Measurements from ENCODE around the gene SLC10A7. TPM values are rescaled to one million over a fixed set of nuclear protein-coding genes. Genes with fewer than 3 reads are reported as not detected.

SLC10A7 gene
- total and polyA plus RNA-seq, 7 experiments from 2014 or later = 7.9 to 26.8 (median 15.0) TPM

DNA sequence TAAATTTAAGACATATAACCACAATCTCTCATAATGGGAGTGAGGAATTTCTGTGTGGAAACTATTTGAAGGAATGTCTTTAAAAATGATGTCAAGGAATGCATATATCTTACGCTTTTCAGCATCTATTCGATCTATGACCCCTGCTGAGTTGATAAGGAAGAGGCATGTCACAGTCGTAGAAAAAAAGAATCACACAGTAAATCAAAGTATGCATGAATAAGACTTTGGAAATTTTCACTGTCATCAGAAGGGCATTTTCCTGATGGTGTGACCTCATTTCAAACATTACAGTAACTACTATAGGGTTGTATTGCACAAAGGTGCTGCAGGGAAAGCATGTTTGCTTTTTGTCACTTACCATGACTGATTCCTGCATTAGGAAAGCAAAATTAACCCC lies 265.9 kb downstream of the SLC10A7 start:
- no peak overlapping the region for H3K27ac ChIP-seq (ENCODE audit: low read depth, low read length)
- Mint-ChIP-seq H3K27ac (no peak overlapping the region), H3K4me1 (no peaks in the 10 kb centered on the region), H3K36me3 (peaks cover 0 to 29% (median 11%) of the 10 kb centered on the region in 5 donors), H3K9me3 (no peaks in the 10 kb centered on the region), H3K4me3 (no peak overlapping the region), H3K27me3 (no peaks in the 10 kb centered on the region)
- DNase-seq (no peak), ATAC-seq (no peak)
- POLR2A ChIA-PET = no interaction called here
- peaks cover 0 to 3% (median 0%) of the 10 kb centered on the region in 3 experiments for H3K36me3 ChIP-seq (ENCODE audit: control insufficient read depth in 2 of 3, insufficient read depth in 3 of 3, low read length in 3 of 3)
- no peaks in the 10 kb centered on the region for H3K4me1 ChIP-seq (ENCODE audit: control insufficient read depth in 2 of 2, insufficient read depth in 2 of 2, low read length in 2 of 2)
- H3K27me3 ChIP-seq (ENCODE audit: control insufficient read depth in 2 of 2, insufficient read depth in 2 of 2, low read length in 2 of 2) = no peaks in the 10 kb centered on the region
- no peaks in the 10 kb centered on the region for H3K9me3 ChIP-seq (ENCODE audit: control insufficient read depth in 2 of 3, low read length in 3 of 3)
- no peak overlapping the region for H3K4me3 ChIP-seq (ENCODE audit: low read length)
- CTCF ChIA-PET = no interaction called here
- intact Hi-C loops (cut with micrococcal nuclease) = no loop called here

DNA sequence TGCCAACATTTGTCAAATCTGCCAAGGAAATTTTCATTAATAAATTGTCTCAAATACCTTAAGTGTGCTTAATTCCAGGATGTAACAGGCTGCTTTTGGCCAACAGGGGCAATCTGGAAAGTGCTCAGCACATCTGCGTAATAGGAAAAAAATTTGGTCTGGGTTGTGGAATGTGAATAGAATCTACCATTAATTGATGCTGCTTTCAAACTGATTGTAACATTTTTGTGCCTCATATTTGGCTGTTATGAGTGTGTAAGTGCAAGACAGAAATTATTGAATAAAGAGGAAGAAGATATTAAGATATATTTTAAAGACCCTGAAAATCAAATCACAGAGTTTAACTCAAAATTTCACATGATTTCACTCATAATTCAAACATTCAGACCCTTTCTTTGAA lies 266.3 kb downstream of the SLC10A7 start:
- H3K4me1 ChIP-seq (ENCODE audit: control insufficient read depth in 2 of 2, insufficient read depth in 2 of 2, low read length in 2 of 2) = no peaks in the 10 kb centered on the region
- Mint-ChIP-seq H3K4me1 (no peaks in the 10 kb centered on the region), H3K27me3 (no peaks in the 10 kb centered on the region), H3K9me3 (no peaks in the 10 kb centered on the region), H3K4me3 (no peak overlapping the region), H3K36me3 (peaks cover under 1 to 28% (median 11%) of the 10 kb centered on the region in 5 donors), H3K27ac (no peak overlapping the region)
- H3K9me3 ChIP-seq (ENCODE audit: control insufficient read depth in 2 of 3, low read length in 3 of 3) = no peaks in the 10 kb centered on the region
- no peak overlapping the region for H3K27ac ChIP-seq (ENCODE audit: low read depth, low read length)
- no peak overlapping the region for H3K4me3 ChIP-seq (ENCODE audit: low read length)
- H3K27me3 ChIP-seq (ENCODE audit: control insufficient read depth in 2 of 2, insufficient read depth in 2 of 2, low read length in 2 of 2) = no peaks in the 10 kb centered on the region
- ATAC-seq = no peak
- ChIA-PET POLR2A (no interaction called here), CTCF (no interaction called here)
- DNase-seq = no peak
- peaks cover 0 to 3% (median 0%) of the 10 kb centered on the region in 3 experiments for H3K36me3 ChIP-seq (ENCODE audit: control insufficient read depth in 2 of 3, insufficient read depth in 3 of 3, low read length in 3 of 3)
- intact Hi-C loops (cut with micrococcal nuclease) = no loop called here

DNA sequence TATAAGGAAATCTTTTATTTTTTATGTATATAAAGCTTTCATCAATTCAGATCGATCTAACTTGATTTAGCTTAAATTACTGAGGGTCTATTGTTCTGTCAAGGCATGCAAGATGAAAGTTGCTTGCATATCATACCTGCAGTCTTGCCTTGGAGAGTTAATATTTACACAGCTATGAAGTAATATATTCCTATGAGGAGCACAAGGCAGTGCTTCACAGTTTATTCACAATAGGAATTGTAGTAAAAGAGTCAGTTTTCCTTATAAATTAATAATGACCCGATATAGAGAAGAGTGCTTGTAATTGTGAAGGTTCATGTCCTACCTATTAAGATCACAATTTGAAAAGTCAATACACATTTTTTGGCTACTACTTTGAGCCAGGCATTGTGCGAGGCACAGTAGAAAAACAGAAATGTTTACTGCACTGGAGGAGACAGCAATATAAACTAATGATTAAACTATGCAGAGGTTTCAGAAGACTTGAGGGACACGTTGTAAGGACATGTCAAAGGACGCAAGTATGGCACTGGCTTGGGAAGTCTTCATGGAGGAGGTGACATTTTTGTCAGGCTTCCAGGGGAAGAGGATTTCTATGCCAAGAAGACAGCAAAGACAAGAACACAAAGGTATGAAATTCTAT lies 268.6 kb downstream of the SLC10A7 start:
- Mint-ChIP-seq H3K9me3 (no peaks in the 10 kb centered on the region), H3K4me1 (no peaks in the 10 kb centered on the region), H3K27me3 (no peaks in the 10 kb centered on the region), H3K4me3 (no peak overlapping the region), H3K27ac (peak overlapping the region in 1 of 9 donors; percentile 12), H3K36me3 (peaks cover 2 to 17% (median 3%) of the 10 kb centered on the region in 5 donors)
- H3K27ac ChIP-seq (ENCODE audit: low read depth, low read length) = no peak overlapping the region
- DNase-seq = no peak
- H3K36me3 ChIP-seq (ENCODE audit: control insufficient read depth in 2 of 3, insufficient read depth in 3 of 3, low read length in 3 of 3) = peaks cover 0 to 3% (median 0%) of the 10 kb centered on the region in 3 experiments
- H3K27me3 ChIP-seq (ENCODE audit: control insufficient read depth in 2 of 2, insufficient read depth in 2 of 2, low read length in 2 of 2) = no peaks in the 10 kb centered on the region
- CTCF ChIA-PET = no interaction called here
- no peak for ATAC-seq
- H3K4me3 ChIP-seq (ENCODE audit: low read length) = no peak overlapping the region
- H3K4me1 ChIP-seq (ENCODE audit: control insufficient read depth in 2 of 2, insufficient read depth in 2 of 2, low read length in 2 of 2) = no peaks in the 10 kb centered on the region
- intact Hi-C loops (cut with micrococcal nuclease) = no loop called here
- POLR2A ChIA-PET = no interaction called here
- no peaks in the 10 kb centered on the region for H3K9me3 ChIP-seq (ENCODE audit: control insufficient read depth in 2 of 3, low read length in 3 of 3)

DNA sequence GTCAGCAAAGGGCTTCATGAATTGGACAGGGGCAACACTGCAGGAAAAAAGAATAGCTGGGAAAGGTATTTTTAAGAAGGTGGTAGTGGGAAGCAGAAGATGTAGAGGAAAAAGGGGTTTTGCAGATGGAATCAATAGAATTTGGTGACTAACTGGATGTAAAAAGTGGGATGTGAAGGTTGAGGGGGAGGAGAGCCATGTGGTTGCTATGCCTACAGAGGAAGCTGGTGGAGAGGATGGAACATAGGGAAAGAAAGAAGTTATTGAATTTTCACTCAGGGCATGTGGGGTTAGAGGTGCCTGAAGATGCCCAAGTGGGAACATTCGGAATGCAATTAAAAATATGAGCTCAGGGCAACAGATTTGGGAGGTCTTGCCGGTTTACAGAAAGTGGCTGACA lies 274.4 kb downstream of the SLC10A7 start:
- Mint-ChIP-seq H3K4me3 (peak overlapping the region in 1 of 10 donors; percentile 15), H3K4me1 (peaks cover 3 to 15% (median 11%) of the 10 kb centered on the region in 7 donors), H3K27ac (no peak overlapping the region), H3K36me3 (peaks cover 0 to 4% (median 0%) of the 10 kb centered on the region in 5 donors), H3K27me3 (peaks cover 0 to 5% (median 0%) of the 10 kb centered on the region in 5 donors), H3K9me3 (no peaks in the 10 kb centered on the region)
- DNase-seq = no peak
- Histone ChIP-seq H3K9me3 (ENCODE audit: control insufficient read depth in 2 of 3, low read length in 3 of 3) (no peaks in the 10 kb centered on the region), H3K36me3 (ENCODE audit: control insufficient read depth in 2 of 3, insufficient read depth in 3 of 3, low read length in 3 of 3) (no peaks in the 10 kb centered on the region), H3K4me1 (ENCODE audit: control insufficient read depth in 2 of 2, insufficient read depth in 2 of 2, low read length in 2 of 2) (peaks cover 0 to 10% of the 10 kb centered on the region in 2 donors), H3K27ac (ENCODE audit: low read depth, low read length) (no peak overlapping the region), H3K27me3 (ENCODE audit: control insufficient read depth in 2 of 2, insufficient read depth in 2 of 2, low read length in 2 of 2) (no peaks in the 10 kb centered on the region), H3K4me3 (ENCODE audit: low read length) (no peak overlapping the region)
- POLR2A ChIA-PET = no interaction called here
- intact Hi-C loops (cut with micrococcal nuclease) = no loop called here
- CTCF ChIA-PET = no interaction called here
- no peak for ATAC-seq

DNA sequence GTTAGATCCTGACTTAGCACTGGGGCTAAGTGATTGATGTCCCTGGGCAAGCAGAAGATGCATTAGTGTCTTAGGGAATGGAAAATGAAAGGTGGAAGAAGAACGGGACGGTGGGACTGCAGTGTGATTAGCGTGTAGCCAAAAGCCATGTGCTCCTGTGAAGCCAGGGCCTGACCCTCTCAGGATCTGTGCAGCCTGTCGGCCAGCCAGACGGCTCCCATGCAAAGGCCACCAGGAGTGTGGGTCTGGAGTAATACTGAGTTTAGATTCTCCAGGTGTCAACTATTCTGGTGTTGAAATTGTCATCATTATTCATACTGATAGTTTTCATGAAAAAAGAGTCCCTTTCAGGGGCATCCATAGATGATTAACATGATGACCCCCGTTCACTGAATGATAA lies 275.4 kb downstream of the SLC10A7 start:
- no peak for ATAC-seq
- Mint-ChIP-seq H3K36me3 (peaks cover 0 to 2% (median 0%) of the 10 kb centered on the region in 5 donors), H3K27me3 (peaks cover 0 to 5% (median 0%) of the 10 kb centered on the region in 5 donors), H3K4me3 (no peak overlapping the region), H3K27ac (no peak overlapping the region), H3K9me3 (no peaks in the 10 kb centered on the region), H3K4me1 (peaks cover 4 to 15% (median 13%) of the 10 kb centered on the region in 7 donors)
- peaks cover 0 to 10% of the 10 kb centered on the region in 2 donors for H3K4me1 ChIP-seq (ENCODE audit: control insufficient read depth in 2 of 2, insufficient read depth in 2 of 2, low read length in 2 of 2)
- H3K36me3 ChIP-seq (ENCODE audit: control insufficient read depth in 2 of 3, insufficient read depth in 3 of 3, low read length in 3 of 3) = no peaks in the 10 kb centered on the region
- no peak overlapping the region for H3K4me3 ChIP-seq (ENCODE audit: low read length)
- no peaks in the 10 kb centered on the region for H3K27me3 ChIP-seq (ENCODE audit: control insufficient read depth in 2 of 2, insufficient read depth in 2 of 2, low read length in 2 of 2)
- H3K9me3 ChIP-seq (ENCODE audit: control insufficient read depth in 2 of 3, low read length in 3 of 3) = no peaks in the 10 kb centered on the region
- H3K27ac ChIP-seq (ENCODE audit: low read depth, low read length) = no peak overlapping the region
- POLR2A ChIA-PET = no interaction called here
- intact Hi-C loops (cut with micrococcal nuclease) = no loop called here
- CTCF ChIA-PET = no interaction called here
- DNase-seq = no peak

DNA sequence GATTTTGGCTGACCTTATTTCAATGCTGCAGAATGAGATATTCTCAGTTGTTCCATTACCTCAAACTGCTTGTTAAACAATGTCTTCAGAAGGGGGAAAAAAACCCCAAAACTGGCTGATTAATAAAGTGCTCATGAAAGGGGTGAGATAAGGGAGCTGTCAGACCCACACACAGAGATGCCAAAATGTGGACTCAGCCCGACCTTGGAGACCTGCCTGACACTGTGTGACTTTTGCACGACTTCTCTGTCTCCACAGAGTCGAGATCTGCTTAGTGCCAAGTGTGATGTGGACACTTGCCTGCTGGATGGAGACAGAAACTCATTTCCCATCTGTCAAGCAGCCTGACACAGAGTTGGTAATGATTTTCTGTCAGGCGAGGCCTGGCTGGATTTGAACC lies 275.9 kb downstream of the SLC10A7 start:
- H3K9me3 Mint-ChIP-seq = no peaks in the 10 kb centered on the region
- DNase-seq (no peak), ATAC-seq (no peak)
- POLR2A ChIA-PET = no interaction called here
- no peaks in the 10 kb centered on the region for H3K36me3 ChIP-seq (ENCODE audit: control insufficient read depth in 2 of 3, insufficient read depth in 3 of 3, low read length in 3 of 3)
- peaks cover 0 to 2% (median 0%) of the 10 kb centered on the region in 5 donors for H3K36me3 Mint-ChIP-seq
- no peak overlapping the region for H3K27ac Mint-ChIP-seq
- H3K4me1 Mint-ChIP-seq = peaks cover 4 to 15% (median 13%) of the 10 kb centered on the region in 7 donors
- intact Hi-C loops (cut with micrococcal nuclease) = no loop called here
- CTCF ChIA-PET = no interaction called here
- H3K4me1 ChIP-seq (ENCODE audit: control insufficient read depth in 2 of 2, insufficient read depth in 2 of 2, low read length in 2 of 2) = peaks cover 0 to 10% of the 10 kb centered on the region in 2 donors
- peaks cover 0 to 5% (median 0%) of the 10 kb centered on the region in 5 donors for H3K27me3 Mint-ChIP-seq
- no peaks in the 10 kb centered on the region for H3K9me3 ChIP-seq (ENCODE audit: control insufficient read depth in 2 of 3, low read length in 3 of 3)
- H3K4me3 Mint-ChIP-seq = no peak overlapping the region
- H3K27ac ChIP-seq (ENCODE audit: low read depth, low read length) = no peak overlapping the region
- H3K27me3 ChIP-seq (ENCODE audit: control insufficient read depth in 2 of 2, insufficient read depth in 2 of 2, low read length in 2 of 2) = no peaks in the 10 kb centered on the region
- no peak overlapping the region for H3K4me3 ChIP-seq (ENCODE audit: low read length)

DNA sequence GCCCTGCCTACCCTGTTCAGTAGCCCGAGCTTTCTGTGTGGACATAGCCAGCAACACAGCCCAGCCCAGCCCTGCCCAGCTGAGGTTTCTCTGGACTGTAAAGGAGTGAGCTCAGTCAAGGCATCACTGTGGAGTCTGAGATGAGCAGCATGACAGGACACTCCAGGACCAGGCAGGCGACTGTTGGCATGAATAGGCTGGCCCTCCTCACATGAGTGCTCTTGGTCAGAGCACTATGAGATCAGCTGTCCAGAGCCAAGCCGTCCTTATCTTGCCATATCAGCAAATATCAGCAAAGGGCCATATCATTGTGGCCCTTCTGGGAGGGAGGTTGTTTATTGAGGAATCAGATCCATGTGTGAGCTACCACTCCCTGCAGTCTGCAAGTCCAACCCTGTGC lies 276.5 kb downstream of the SLC10A7 start:
- H3K27ac Mint-ChIP-seq = peak overlapping the region in 1 of 9 donors; percentile 11
- no peaks in the 10 kb centered on the region for H3K9me3 ChIP-seq (ENCODE audit: control insufficient read depth in 2 of 3, low read length in 3 of 3)
- no peak for DNase-seq
- H3K27me3 ChIP-seq (ENCODE audit: control insufficient read depth in 2 of 2, insufficient read depth in 2 of 2, low read length in 2 of 2) = no peaks in the 10 kb centered on the region
- no peaks in the 10 kb centered on the region for H3K9me3 Mint-ChIP-seq
- CTCF ChIA-PET = no interaction called here
- intact Hi-C loops (cut with micrococcal nuclease) = no loop called here
- H3K4me3 Mint-ChIP-seq = no peak overlapping the region
- no peak for ATAC-seq
- H3K4me3 ChIP-seq (ENCODE audit: low read length) = no peak overlapping the region
- H3K36me3 Mint-ChIP-seq = no peaks in the 10 kb centered on the region
- H3K27ac ChIP-seq (ENCODE audit: low read depth, low read length) = no peak overlapping the region
- POLR2A ChIA-PET = no interaction called here
- peaks cover 0 to 10% of the 10 kb centered on the region in 2 donors for H3K4me1 ChIP-seq (ENCODE audit: control insufficient read depth in 2 of 2, insufficient read depth in 2 of 2, low read length in 2 of 2)
- H3K36me3 ChIP-seq (ENCODE audit: control insufficient read depth in 2 of 3, insufficient read depth in 3 of 3, low read length in 3 of 3) = no peaks in the 10 kb centered on the region
- peaks cover 0 to 5% (median 0%) of the 10 kb centered on the region in 5 donors for H3K27me3 Mint-ChIP-seq
- peaks cover 4 to 15% (median 13%) of the 10 kb centered on the region in 7 donors for H3K4me1 Mint-ChIP-seq

All from naive thymus-derived CD4-positive, alpha-beta T cell (primary cell).